Activated CD8-positive, alpha-beta memory T cell treated with anti-CD3 and anti-CD28 coated beads for 4 hours (primary cell): ENCODE results near the gene RMRP.

Source experiments
- DNase-seq, 2 donors: peaks; one replicate each; pipeline ENCODE4 v3.0.0-alpha.2; 2020; ENCODE audit warnings: low read depth in 2 of 2

RMRP gene

GRCh38 chr9:35611230-35611797 is 46.5 kb downstream of the RMRP start:
- DNase-seq: no peak

GRCh38 chr9:35609820-35610163 is 48.0 kb downstream of the RMRP start:
- no peak for DNase-seq

GRCh38 chr9:35609001-35609819 is 48.6 kb downstream of the RMRP start:
- DNase-seq: no peak

GRCh38 chr9:35608221-35608620 is 49.6 kb downstream of the RMRP start:
- DNase-seq: no peak
